ENCODE results near the gene SDK1. TPM values are rescaled to one million over a fixed set of nuclear protein-coding genes. Genes with fewer than 3 reads are reported as not detected.

Gene SDK1
- total and polyA plus RNA-seq, 7 experiments from 2014 or later = 0.07 to 2.5 (median 0.54) TPM

- Histone ChIP-seq H3K4me3 (ENCODE audit: low read length) (no peak overlapping the region), H3K4me1 (ENCODE audit: control insufficient read depth in 2 of 2, insufficient read depth in 2 of 2, low read length in 2 of 2) (no peaks in the 10 kb centered on the region), H3K27me3 (ENCODE audit: control insufficient read depth in 2 of 2, insufficient read depth in 2 of 2, low read length in 2 of 2) (no peaks in the 10 kb centered on the region), H3K36me3 (ENCODE audit: control insufficient read depth in 2 of 3, insufficient read depth in 3 of 3, low read length in 3 of 3) (no peaks in the 10 kb centered on the region), H3K9me3 (ENCODE audit: control insufficient read depth in 2 of 3, low read length in 3 of 3) (peaks cover 0 to 9% (median 0%) of the 10 kb centered on the region in 3 experiments), H3K27ac (ENCODE audit: low read depth, low read length) (no peak overlapping the region)
- POLR2A ChIA-PET = no interaction called here
- H3K27me3 Mint-ChIP-seq = peaks cover 0 to 4% (median 0%) of the 10 kb centered on the region in 5 donors
- peaks cover 0 to 30% (median 26%) of the 10 kb centered on the region in 5 donors for H3K36me3 Mint-ChIP-seq
- intact Hi-C loops (cut with micrococcal nuclease) = no loop called here
- no peak overlapping the region for H3K27ac Mint-ChIP-seq
- ATAC-seq (no peak), DNase-seq (no peak)
- no peaks in the 10 kb centered on the region for H3K4me1 Mint-ChIP-seq
- CTCF ChIA-PET = no interaction called here
- peaks cover 0 to 13% (median 7%) of the 10 kb centered on the region in 11 donors for H3K9me3 Mint-ChIP-seq
- no peak overlapping the region for H3K4me3 Mint-ChIP-seq
These were observed 716.7 kb downstream of the SDK1 start for GRCh38 chr7:4017785-4018184.

GRCh38 chr7:4018601-4019316 is 717.7 kb downstream of the SDK1 start:
- H3K36me3 Mint-ChIP-seq = peaks cover 0 to 30% (median 26%) of the 10 kb centered on the region in 5 donors
- Histone ChIP-seq H3K27ac (ENCODE audit: low read depth, low read length) (no peak overlapping the region), H3K27me3 (ENCODE audit: control insufficient read depth in 2 of 2, insufficient read depth in 2 of 2, low read length in 2 of 2) (no peaks in the 10 kb centered on the region), H3K4me1 (ENCODE audit: control insufficient read depth in 2 of 2, insufficient read depth in 2 of 2, low read length in 2 of 2) (no peaks in the 10 kb centered on the region), H3K36me3 (ENCODE audit: control insufficient read depth in 2 of 3, insufficient read depth in 3 of 3, low read length in 3 of 3) (no peaks in the 10 kb centered on the region), H3K4me3 (ENCODE audit: low read length) (no peak overlapping the region), H3K9me3 (ENCODE audit: control insufficient read depth in 2 of 3, low read length in 3 of 3) (peaks cover 0 to 9% (median 0%) of the 10 kb centered on the region in 3 experiments)
- CTCF ChIA-PET = no interaction called here
- intact Hi-C loops (cut with micrococcal nuclease) = no loop called here
- H3K27me3 Mint-ChIP-seq = peaks cover 0 to 4% (median 0%) of the 10 kb centered on the region in 5 donors
- no peak overlapping the region for H3K27ac Mint-ChIP-seq
- DNase-seq = no peak
- ATAC-seq = no peak
- POLR2A ChIA-PET = no interaction called here
- H3K4me3 Mint-ChIP-seq = no peak overlapping the region
- H3K4me1 Mint-ChIP-seq = no peaks in the 10 kb centered on the region
- peaks cover 0 to 13% (median 7%) of the 10 kb centered on the region in 11 donors for H3K9me3 Mint-ChIP-seq

DNA sequence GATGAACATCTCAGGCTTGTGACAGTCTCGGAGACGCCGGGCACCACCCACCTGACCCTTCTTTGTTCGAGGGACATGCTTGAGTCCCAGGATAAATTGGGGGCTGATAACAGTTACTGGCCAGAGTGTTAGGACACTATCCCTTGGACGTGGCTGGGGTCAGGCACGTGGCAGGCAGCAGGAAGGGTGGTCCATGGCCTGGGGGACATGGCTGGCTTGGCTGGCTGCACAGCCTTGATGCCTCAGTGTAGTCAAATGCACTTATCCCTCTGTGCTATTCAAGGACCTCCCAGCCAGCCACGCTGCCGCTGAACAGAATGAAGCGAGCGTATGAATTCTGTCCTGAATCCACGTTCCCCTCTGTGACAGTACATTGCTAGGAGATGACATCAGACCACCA is 719.0 kb downstream of the SDK1 start:
- H3K9me3 Mint-ChIP-seq = peaks cover 0 to 13% (median 7%) of the 10 kb centered on the region in 11 donors
- peaks cover 0 to 4% (median 0%) of the 10 kb centered on the region in 5 donors for H3K27me3 Mint-ChIP-seq
- ChIA-PET POLR2A (no interaction called here), CTCF (no interaction called here)
- H3K36me3 Mint-ChIP-seq = peaks cover 0 to 30% (median 26%) of the 10 kb centered on the region in 5 donors
- DNase-seq (no peak), ATAC-seq (no peak)
- no peaks in the 10 kb centered on the region for H3K4me1 ChIP-seq (ENCODE audit: control insufficient read depth in 2 of 2, insufficient read depth in 2 of 2, low read length in 2 of 2)
- H3K27ac Mint-ChIP-seq = no peak overlapping the region
- H3K9me3 ChIP-seq (ENCODE audit: control insufficient read depth in 2 of 3, low read length in 3 of 3) = peaks cover 0 to 9% (median 0%) of the 10 kb centered on the region in 3 experiments
- intact Hi-C loops (cut with micrococcal nuclease) = no loop called here
- H3K4me3 Mint-ChIP-seq = no peak overlapping the region
- no peak overlapping the region for H3K4me3 ChIP-seq (ENCODE audit: low read length)
- no peaks in the 10 kb centered on the region for H3K27me3 ChIP-seq (ENCODE audit: control insufficient read depth in 2 of 2, insufficient read depth in 2 of 2, low read length in 2 of 2)
- H3K36me3 ChIP-seq (ENCODE audit: control insufficient read depth in 2 of 3, insufficient read depth in 3 of 3, low read length in 3 of 3) = no peaks in the 10 kb centered on the region
- H3K27ac ChIP-seq (ENCODE audit: low read depth, low read length) = no peak overlapping the region
- no peaks in the 10 kb centered on the region for H3K4me1 Mint-ChIP-seq

DNA sequence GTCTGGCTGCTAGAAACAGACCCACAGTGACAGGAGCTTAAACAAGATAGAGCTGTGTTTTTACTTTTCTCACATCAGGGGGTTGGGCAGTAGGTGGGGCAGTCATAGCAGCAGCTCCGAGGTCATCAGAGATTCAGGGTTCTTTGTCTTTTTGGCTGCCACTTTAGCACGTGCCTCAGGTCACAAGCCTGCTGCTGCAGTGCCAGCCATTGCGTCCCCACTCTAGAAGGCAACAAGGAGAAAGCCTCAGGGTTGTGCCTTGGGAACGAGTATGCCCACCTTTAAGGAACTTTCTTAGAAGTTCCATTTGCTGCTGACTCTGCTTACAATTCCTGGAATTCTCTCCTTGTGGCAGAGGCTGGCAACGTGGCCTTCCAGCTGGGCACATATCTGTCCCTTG is 720.4 kb downstream of the SDK1 start:
- H3K9me3 ChIP-seq (ENCODE audit: control insufficient read depth in 2 of 3, low read length in 3 of 3) = peaks cover 0 to 9% (median 0%) of the 10 kb centered on the region in 3 experiments
- H3K27ac Mint-ChIP-seq = no peak overlapping the region
- intact Hi-C loops (cut with micrococcal nuclease) = no loop called here
- no peak overlapping the region for H3K4me3 ChIP-seq (ENCODE audit: low read length)
- ATAC-seq (no peak), DNase-seq (no peak)
- CTCF ChIA-PET = no interaction called here
- no peaks in the 10 kb centered on the region for H3K4me1 Mint-ChIP-seq
- H3K27ac ChIP-seq (ENCODE audit: low read depth, low read length) = no peak overlapping the region
- no peak overlapping the region for H3K4me3 Mint-ChIP-seq
- peaks cover 0 to 3% (median 0%) of the 10 kb centered on the region in 5 donors for H3K27me3 Mint-ChIP-seq
- H3K4me1 ChIP-seq (ENCODE audit: control insufficient read depth in 2 of 2, insufficient read depth in 2 of 2, low read length in 2 of 2) = no peaks in the 10 kb centered on the region
- peaks cover 0 to 13% (median 7%) of the 10 kb centered on the region in 11 donors for H3K9me3 Mint-ChIP-seq
- POLR2A ChIA-PET = no interaction called here
- no peaks in the 10 kb centered on the region for H3K27me3 ChIP-seq (ENCODE audit: control insufficient read depth in 2 of 2, insufficient read depth in 2 of 2, low read length in 2 of 2)
- no peaks in the 10 kb centered on the region for H3K36me3 ChIP-seq (ENCODE audit: control insufficient read depth in 2 of 3, insufficient read depth in 3 of 3, low read length in 3 of 3)
- H3K36me3 Mint-ChIP-seq = peaks cover 0 to 28% (median 17%) of the 10 kb centered on the region in 5 donors

DNA sequence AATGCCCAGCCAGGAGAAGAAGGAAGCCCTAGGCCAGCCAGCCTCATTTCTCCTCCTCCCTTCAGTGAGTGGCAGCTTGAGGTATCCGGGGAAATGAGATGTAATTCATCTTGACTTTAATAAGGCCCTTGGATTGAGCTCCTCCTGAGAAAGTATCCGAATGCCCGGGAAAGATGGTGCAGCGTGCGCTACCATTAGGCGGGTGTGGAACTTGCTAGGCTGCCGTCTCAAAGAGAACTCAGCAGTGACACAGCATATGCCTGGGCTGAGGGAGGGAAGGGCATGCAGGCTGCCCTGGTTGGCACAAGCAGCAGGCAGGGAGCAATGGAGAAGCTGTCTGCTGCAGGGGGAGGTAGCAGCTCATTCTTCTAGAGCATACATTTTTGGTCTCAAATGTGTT is 721.2 kb downstream of the SDK1 start:
- H3K4me3 ChIP-seq (ENCODE audit: low read length) = no peak overlapping the region
- H3K27ac Mint-ChIP-seq = no peak overlapping the region
- H3K9me3 ChIP-seq (ENCODE audit: control insufficient read depth in 2 of 3, low read length in 3 of 3) = peaks cover 0 to 9% (median 0%) of the 10 kb centered on the region in 3 experiments
- DNase-seq = no peak
- H3K27ac ChIP-seq (ENCODE audit: low read depth, low read length) = no peak overlapping the region
- H3K9me3 Mint-ChIP-seq = peaks cover 0 to 12% (median 7%) of the 10 kb centered on the region in 11 donors
- ChIA-PET CTCF (no interaction called here), POLR2A (no interaction called here)
- H3K4me1 Mint-ChIP-seq = no peaks in the 10 kb centered on the region
- no peaks in the 10 kb centered on the region for H3K36me3 ChIP-seq (ENCODE audit: control insufficient read depth in 2 of 3, insufficient read depth in 3 of 3, low read length in 3 of 3)
- no peak overlapping the region for H3K4me3 Mint-ChIP-seq
- intact Hi-C loops (cut with micrococcal nuclease) = no loop called here
- H3K27me3 ChIP-seq (ENCODE audit: control insufficient read depth in 2 of 2, insufficient read depth in 2 of 2, low read length in 2 of 2) = no peaks in the 10 kb centered on the region
- no peaks in the 10 kb centered on the region for H3K4me1 ChIP-seq (ENCODE audit: control insufficient read depth in 2 of 2, insufficient read depth in 2 of 2, low read length in 2 of 2)
- H3K36me3 Mint-ChIP-seq = peaks cover 0 to 26% (median 8%) of the 10 kb centered on the region in 5 donors
- H3K27me3 Mint-ChIP-seq = peaks cover 0 to 6% (median 0%) of the 10 kb centered on the region in 5 donors
- ATAC-seq = no peak

DNA sequence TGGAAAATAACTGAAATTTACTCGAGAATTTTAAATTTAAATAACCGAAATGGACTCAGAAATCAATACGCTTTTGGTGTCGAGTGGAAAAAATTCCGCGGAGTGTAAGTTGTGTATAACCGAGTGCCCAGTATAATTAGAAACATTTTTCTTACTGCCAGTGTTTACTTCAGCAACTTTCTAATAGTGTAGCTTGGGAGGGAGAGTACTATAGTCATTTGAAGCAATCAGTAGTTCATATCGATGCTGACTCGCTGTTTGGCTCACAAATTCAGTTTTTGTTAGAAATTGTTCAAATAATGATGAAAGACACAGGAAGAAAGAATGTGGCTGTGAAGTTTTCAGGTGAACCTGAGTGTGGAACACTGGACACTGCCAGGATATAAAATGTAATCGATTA is 722.5 kb downstream of the SDK1 start:
- peaks cover 0 to 10% (median 4%) of the 10 kb centered on the region in 11 donors for H3K9me3 Mint-ChIP-seq

GRCh38 chr7:4024133-4024532 is 723.1 kb downstream of the SDK1 start:
- H3K9me3 ChIP-seq (ENCODE audit: control insufficient read depth in 2 of 3, low read length in 3 of 3) = peaks cover 0 to 2% (median 0%) of the 10 kb centered on the region in 3 experiments
- H3K36me3 ChIP-seq (ENCODE audit: control insufficient read depth in 2 of 3, insufficient read depth in 3 of 3, low read length in 3 of 3) = no peaks in the 10 kb centered on the region
- Mint-ChIP-seq H3K4me1 (peaks cover 0 to 7% (median 0%) of the 10 kb centered on the region in 7 donors), H3K4me3 (no peak overlapping the region), H3K9me3 (peaks cover 0 to 5% (median 0%) of the 10 kb centered on the region in 11 donors), H3K27ac (no peak overlapping the region), H3K27me3 (peaks cover 0 to 3% (median 0%) of the 10 kb centered on the region in 5 donors), H3K36me3 (peaks cover 0 to 13% (median 0%) of the 10 kb centered on the region in 5 donors)
- H3K27ac ChIP-seq (ENCODE audit: low read depth, low read length) = no peak overlapping the region
- no peak for DNase-seq
- intact Hi-C loops (cut with micrococcal nuclease) = no loop called here
- POLR2A ChIA-PET = no interaction called here
- no peaks in the 10 kb centered on the region for H3K4me1 ChIP-seq (ENCODE audit: control insufficient read depth in 2 of 2, insufficient read depth in 2 of 2, low read length in 2 of 2)
- no peak overlapping the region for H3K4me3 ChIP-seq (ENCODE audit: low read length)
- CTCF ChIA-PET = no interaction called here
- no peaks in the 10 kb centered on the region for H3K27me3 ChIP-seq (ENCODE audit: control insufficient read depth in 2 of 2, insufficient read depth in 2 of 2, low read length in 2 of 2)
- no peak for ATAC-seq

More for the DNA sequence above, 722.5 kb downstream of the SDK1 start:
- no peaks in the 10 kb centered on the region for H3K36me3 ChIP-seq (ENCODE audit: control insufficient read depth in 2 of 3, insufficient read depth in 3 of 3, low read length in 3 of 3)
- POLR2A ChIA-PET = no interaction called here
- H3K9me3 ChIP-seq (ENCODE audit: control insufficient read depth in 2 of 3, low read length in 3 of 3) = peaks cover 0 to 8% (median 0%) of the 10 kb centered on the region in 3 experiments
- CTCF ChIA-PET = no interaction called here
- Mint-ChIP-seq H3K4me1 (peaks cover 0 to 5% (median 0%) of the 10 kb centered on the region in 7 donors), H3K27me3 (peaks cover 0 to 6% (median 0%) of the 10 kb centered on the region in 5 donors), H3K27ac (no peak overlapping the region), H3K36me3 (peaks cover 0 to 19% (median 3%) of the 10 kb centered on the region in 5 donors), H3K4me3 (no peak overlapping the region)
- H3K4me1 ChIP-seq (ENCODE audit: control insufficient read depth in 2 of 2, insufficient read depth in 2 of 2, low read length in 2 of 2) = no peaks in the 10 kb centered on the region
- no peak overlapping the region for H3K27ac ChIP-seq (ENCODE audit: low read depth, low read length)
- intact Hi-C loops (cut with micrococcal nuclease) = no loop called here
- no peaks in the 10 kb centered on the region for H3K27me3 ChIP-seq (ENCODE audit: control insufficient read depth in 2 of 2, insufficient read depth in 2 of 2, low read length in 2 of 2)
- H3K4me3 ChIP-seq (ENCODE audit: low read length) = no peak overlapping the region
- ATAC-seq (no peak), DNase-seq (no peak)

Measured in naive thymus-derived CD4-positive, alpha-beta T cell (primary cell).